Thoracic aorta (tissue), 2 donors: ENCODE data around the gene NSMCE1. TPM values are rescaled to one million over a fixed set of nuclear protein-coding genes. Genes with fewer than 3 reads are reported as not detected.

Experiments
- ATAC-seq: fragments of 150-250 bp; one replicate; pipeline ENCODE4 v1.8.0; 2017; ENCODE audit warnings: low read depth; ENCODE audit not compliant: insufficient number of reproducible peaks, low FRiP score
- DNase-seq: peaks from one replicate; pipeline ENCODE4 v3.0.0-alpha.2; 2020; ENCODE audit warnings: low spot score
- H3K27ac ChIP-seq, 2 donors: fragments of 200-600 bp; sonication (generic); 1 replicate in 1 of 2; 2 replicates in 1 of 2; pipeline ENCODE4 v1.5.1; 2016; ENCODE audit warnings: mild to moderate bottlenecking in 2 of 2, moderate library complexity in 2 of 2
- H3K27me3 ChIP-seq: fragments of 200-600 bp; sonication (generic); replicated peaks from 2 replicates; pipeline ENCODE4 v1.6.0; 2016; ENCODE audit warnings: mild to moderate bottlenecking; ENCODE audit not compliant: insufficient read depth
- H3K36me3 ChIP-seq: fragments of 200-600 bp; sonication (generic); one replicate; pipeline ENCODE4 v1.5.1; 2016
- H3K4me1 ChIP-seq, 2 donors: fragments of 200-600 bp; sonication (generic); 1 replicate in 1 of 2; 2 replicates in 1 of 2; pipeline versions ENCODE4 v1.5.1 to v1.6.0; 2016; ENCODE audit warnings: low read depth in 2 of 2, mild to moderate bottlenecking in 1 of 2; ENCODE audit not compliant: control insufficient read depth in 1 of 2
- H3K4me3 ChIP-seq: fragments of 200-600 bp; sonication (generic); 2 replicates; pipeline ENCODE4 v1.5.1; 2016; ENCODE audit warnings: mild to moderate bottlenecking
- H3K9me3 ChIP-seq: fragments of 200-600 bp; sonication (generic); 2 replicates; pipeline ENCODE4 v1.5.1; 2016
- total RNA-seq, 2 donors: library from RNA; depleted of rRNA; stranded (reverse); fragments of >200 nt; gene quantifications; one replicate each; pipeline versions ENCODE4 v1.1.0 to v1.2.3, GENCODE V29; 2016
- TF ChIP-seq, protein P1 (sequence below): fragments of 200-600 bp; sonication (generic); IDR thresholded peaks from one replicate; pipeline ENCODE4 v1.5.1; 2019; ENCODE audit warnings: antibody characterized with exemption

NSMCE1 gene, protein sequence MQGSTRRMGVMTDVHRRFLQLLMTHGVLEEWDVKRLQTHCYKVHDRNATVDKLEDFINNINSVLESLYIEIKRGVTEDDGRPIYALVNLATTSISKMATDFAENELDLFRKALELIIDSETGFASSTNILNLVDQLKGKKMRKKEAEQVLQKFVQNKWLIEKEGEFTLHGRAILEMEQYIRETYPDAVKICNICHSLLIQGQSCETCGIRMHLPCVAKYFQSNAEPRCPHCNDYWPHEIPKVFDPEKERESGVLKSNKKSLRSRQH
- total RNA-seq = 10 to 100 TPM; 23.8 to 44.5 TPM

DNA sequence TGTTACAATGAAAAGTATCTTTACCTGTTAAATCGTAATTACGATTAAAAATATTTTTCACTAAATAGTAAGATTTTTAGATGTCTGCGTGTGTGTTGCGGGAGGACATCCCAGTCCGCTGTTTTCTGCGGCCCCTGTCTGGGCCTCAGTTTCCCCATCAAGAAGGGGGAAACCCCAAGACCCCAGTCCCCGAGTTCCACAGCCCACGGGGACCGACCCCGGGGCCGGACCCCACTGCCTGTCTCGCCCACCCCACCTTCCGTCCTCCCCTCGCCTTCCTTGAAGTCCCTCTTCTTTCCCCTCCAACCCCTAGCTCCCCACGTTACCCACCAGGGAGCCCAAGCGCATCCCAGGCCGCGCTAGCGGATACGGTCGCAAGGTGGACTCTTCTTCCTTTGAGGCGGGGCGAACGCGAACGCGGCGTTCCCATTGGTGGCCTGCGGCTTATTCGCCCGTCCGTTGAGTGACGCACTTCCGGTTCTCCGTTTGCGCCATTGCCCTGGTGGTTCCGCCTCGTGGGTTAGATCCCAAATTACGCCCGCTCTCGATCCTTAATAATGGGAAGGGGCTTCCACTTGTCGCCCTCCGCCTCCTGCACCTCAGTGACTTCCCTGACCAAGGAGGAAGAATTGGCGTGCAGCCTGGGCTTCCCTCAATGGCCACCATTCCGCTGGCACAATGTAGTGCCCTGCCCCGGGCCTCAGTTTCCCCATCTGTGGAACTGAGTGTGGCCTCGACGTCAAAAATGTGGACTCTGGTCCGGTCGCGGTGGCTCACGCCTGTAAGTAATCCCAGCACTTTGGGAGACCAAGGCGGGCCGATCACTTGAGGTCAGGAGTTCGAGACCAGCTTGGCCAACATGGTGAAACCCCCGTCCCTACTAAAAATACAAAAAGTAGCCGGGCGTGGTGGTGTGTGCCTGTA is at the start of gene NSMCE1:
Gene NSMCE1, minus strand, starts transcription at position 397 of the 924 bp plus-strand sequence. CDS start 11,202 bp downstream, outside the sequence.
- DNase-seq (peak; percentile 88), ATAC-seq (peak; percentile 94)
- H3K4me1 ChIP-seq = peaks cover 0 to 20% of the 10 kb centered on the region in 2 donors
- no peaks in the 10 kb centered on the region for H3K36me3 ChIP-seq
- H3K27me3 ChIP-seq = no peaks in the 10 kb centered on the region
- peak within 1 kb of the TSS; percentile 99 for H3K4me3 ChIP-seq
- TF ChIP-seq, protein P1, sequence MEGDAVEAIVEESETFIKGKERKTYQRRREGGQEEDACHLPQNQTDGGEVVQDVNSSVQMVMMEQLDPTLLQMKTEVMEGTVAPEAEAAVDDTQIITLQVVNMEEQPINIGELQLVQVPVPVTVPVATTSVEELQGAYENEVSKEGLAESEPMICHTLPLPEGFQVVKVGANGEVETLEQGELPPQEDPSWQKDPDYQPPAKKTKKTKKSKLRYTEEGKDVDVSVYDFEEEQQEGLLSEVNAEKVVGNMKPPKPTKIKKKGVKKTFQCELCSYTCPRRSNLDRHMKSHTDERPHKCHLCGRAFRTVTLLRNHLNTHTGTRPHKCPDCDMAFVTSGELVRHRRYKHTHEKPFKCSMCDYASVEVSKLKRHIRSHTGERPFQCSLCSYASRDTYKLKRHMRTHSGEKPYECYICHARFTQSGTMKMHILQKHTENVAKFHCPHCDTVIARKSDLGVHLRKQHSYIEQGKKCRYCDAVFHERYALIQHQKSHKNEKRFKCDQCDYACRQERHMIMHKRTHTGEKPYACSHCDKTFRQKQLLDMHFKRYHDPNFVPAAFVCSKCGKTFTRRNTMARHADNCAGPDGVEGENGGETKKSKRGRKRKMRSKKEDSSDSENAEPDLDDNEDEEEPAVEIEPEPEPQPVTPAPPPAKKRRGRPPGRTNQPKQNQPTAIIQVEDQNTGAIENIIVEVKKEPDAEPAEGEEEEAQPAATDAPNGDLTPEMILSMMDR = peak; percentile 14
- H3K9me3 ChIP-seq = no peaks in the 10 kb centered on the region
- peak within 1 kb of the TSS in 1 of 2 donors; percentile 72 for H3K27ac ChIP-seq

DNA sequence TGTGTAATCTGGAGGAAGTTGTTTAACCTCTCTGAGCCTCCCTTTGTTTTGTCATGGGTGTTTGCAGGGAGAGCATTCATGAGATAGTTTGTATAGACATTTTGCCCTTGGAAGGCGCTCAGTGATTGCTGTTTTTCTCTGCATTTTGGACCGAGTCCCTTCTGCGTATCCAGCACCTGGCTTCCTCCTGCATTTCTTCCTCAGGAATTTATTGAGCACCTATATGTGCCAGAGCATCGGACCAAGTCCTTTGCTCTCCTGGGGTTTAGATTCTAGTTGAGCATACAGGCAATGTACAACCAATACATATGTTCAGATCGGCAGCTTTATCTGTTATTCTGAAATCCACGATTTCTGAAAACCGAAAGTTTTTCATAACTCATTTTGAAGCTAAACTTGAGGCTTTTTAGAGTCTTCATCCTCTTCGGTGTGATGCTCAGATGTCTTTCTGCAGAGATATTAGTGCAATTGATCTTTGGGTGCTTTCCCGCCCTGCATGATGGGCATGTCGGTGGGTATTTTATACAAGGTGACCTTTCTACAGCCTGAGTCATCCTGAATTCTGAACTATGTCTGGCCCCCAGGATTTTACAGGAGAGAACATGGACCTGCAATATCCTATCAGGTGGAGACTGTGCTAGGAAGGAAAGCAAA is 49.3 kb upstream of the NSMCE1 start:
- H3K4me1 ChIP-seq = peaks cover 14 to 80% of the 10 kb centered on the region in 2 donors
- peak overlapping the region; percentile 1 for H3K4me3 ChIP-seq
- H3K27me3 ChIP-seq = no peaks in the 10 kb centered on the region
- TF ChIP-seq, protein P1 = no peak
- DNase-seq (no peak), ATAC-seq (no peak)
- peak overlapping the region; percentile 37 to 46 for H3K27ac ChIP-seq
- H3K9me3 ChIP-seq = no peaks in the 10 kb centered on the region
- no peaks in the 10 kb centered on the region for H3K36me3 ChIP-seq

DNA sequence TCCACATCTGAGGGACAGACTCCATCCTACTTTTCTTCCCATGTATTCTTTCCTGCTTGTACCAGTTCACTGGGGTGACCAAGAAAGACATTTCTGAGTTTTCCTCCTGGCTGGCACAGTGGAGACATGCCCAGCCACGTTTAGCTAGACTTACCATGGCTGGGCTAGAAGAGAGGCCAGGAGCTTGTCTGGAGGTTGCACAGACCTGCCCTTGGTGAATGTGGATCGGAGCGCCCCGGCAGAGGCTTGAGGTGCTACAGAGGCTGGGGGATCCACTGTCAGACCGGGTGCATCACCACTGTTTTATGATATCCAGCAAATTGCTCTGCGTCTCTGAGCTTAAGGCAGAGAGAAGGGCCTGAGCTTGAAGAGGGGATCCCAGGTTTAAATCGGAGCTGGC is 48.7 kb upstream of the NSMCE1 start:
- DNase-seq (no peak), ATAC-seq (no peak)
- Histone ChIP-seq H3K9me3 (no peaks in the 10 kb centered on the region), H3K4me3 (no peak overlapping the region), H3K27ac (peak overlapping the region; percentile 37 to 46), H3K27me3 (no peaks in the 10 kb centered on the region), H3K4me1 (peaks cover 15 to 74% of the 10 kb centered on the region in 2 donors), H3K36me3 (no peaks in the 10 kb centered on the region)
- TF ChIP-seq, protein P1 = no peak

DNA sequence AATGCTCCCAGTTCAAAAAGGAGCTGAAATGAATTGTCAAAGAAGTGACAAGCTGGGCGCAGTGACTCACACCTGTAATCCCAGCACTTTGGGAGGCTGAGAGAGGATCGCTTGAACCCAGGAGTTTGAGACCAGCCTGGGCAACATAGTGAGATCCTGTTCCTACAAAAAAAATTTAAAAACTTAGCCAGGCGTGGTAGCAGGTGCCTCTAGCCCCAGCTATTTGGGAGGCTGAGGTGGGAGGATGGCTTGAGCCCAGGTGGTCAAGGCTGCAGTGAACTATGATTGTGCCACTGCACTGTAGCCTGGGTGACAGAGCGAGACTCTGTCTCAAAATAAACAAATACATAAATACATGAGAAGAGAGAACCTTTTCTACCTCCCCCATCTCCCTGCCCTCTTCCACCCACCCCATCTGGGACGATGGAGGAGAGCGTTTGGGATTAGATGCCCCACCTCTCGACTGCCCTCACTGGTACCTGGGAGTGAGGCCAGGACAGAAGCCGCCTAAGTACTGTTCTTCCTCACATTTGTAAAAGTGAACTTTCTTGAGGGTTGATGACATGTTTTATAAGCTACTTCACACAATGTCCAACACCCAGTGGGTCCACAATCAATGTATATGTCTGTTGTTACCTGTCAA is 47.6 kb upstream of the NSMCE1 start:
- Histone ChIP-seq H3K27me3 (no peaks in the 10 kb centered on the region), H3K4me3 (peak overlapping the region; percentile 81), H3K4me1 (peaks cover 15 to 62% of the 10 kb centered on the region in 2 donors), H3K27ac (peak overlapping the region in 1 of 2 donors; percentile 89), H3K36me3 (no peaks in the 10 kb centered on the region), H3K9me3 (no peaks in the 10 kb centered on the region)
- ATAC-seq = no peak
- TF ChIP-seq, protein P1 = no peak
- DNase-seq = no peak
